GM18511 (cell line): ENCODE results near the gene PARD3.
"Not testable (repeated sequence)": the region's sequence is repeated elsewhere in the genome, so short reads cannot be mapped to it uniquely, and the experiment has no call there.

Experiments
- ATAC-seq: cut with Tn5 transposase; IDR thresholded peaks from one replicate; pipeline ENCODE4 v1.9.1; 2021; ENCODE audit warnings: mild to moderate bottlenecking, moderate library complexity; ENCODE audit not compliant: unreplicated experiment

PARD3 gene

GRCh38 chr10:34654211-34654610 is 160.9 kb downstream of the PARD3 start:
- ATAC-seq, result no peak

- no peak for ATAC-seq
These were observed 161.6 kb downstream of the PARD3 start for GRCh38 chr10:34653530-34653929.

GRCh38 chr10:34651416-34652195 is 163.5 kb downstream of the PARD3 start:
- no peak for ATAC-seq

- ATAC-seq, result peak; percentile 50
These were observed 164.9 kb downstream of the PARD3 start for GRCh38 chr10:34650156-34650555.

GRCh38 chr10:34649385-34649784 is 165.7 kb downstream of the PARD3 start:
- no peak for ATAC-seq

- ATAC-seq, result no peak
These were observed 166.2 kb downstream of the PARD3 start for GRCh38 chr10:34648919-34649318.

GRCh38 chr10:34647875-34648865 is 166.9 kb downstream of the PARD3 start:
- ATAC-seq, result no peak

GRCh38 chr10:34647160-34647559 is 167.9 kb downstream of the PARD3 start:
- no peak for ATAC-seq

GRCh38 chr10:34646331-34646730 is 168.8 kb downstream of the PARD3 start:
- no peak for ATAC-seq

GRCh38 chr10:34644815-34645214 is 170.3 kb downstream of the PARD3 start:
- ATAC-seq, result not testable (repeated sequence)

- no peak for ATAC-seq
These were observed 170.9 kb downstream of the PARD3 start for GRCh38 chr10:34644224-34644623.

GRCh38 chr10:34643620-34644019 is 171.5 kb downstream of the PARD3 start:
- no peak for ATAC-seq

- ATAC-seq, result no peak
These were observed 173.1 kb downstream of the PARD3 start for GRCh38 chr10:34641913-34642558.

- ATAC-seq, result no peak
These were observed 173.8 kb downstream of the PARD3 start for GRCh38 chr10:34641147-34641912.

GRCh38 chr10:34638406-34639054 is 176.6 kb downstream of the PARD3 start:
- peak; percentile 39 for ATAC-seq

GRCh38 chr10:34637418-34637911 is 177.6 kb downstream of the PARD3 start:
- peak; percentile 84 for ATAC-seq

- no peak for ATAC-seq
These were observed 180.0 kb downstream of the PARD3 start for GRCh38 chr10:34635111-34635510.

GRCh38 chr10:34633374-34633773 is 181.7 kb downstream of the PARD3 start:
- ATAC-seq, result no peak

GRCh38 chr10:34629084-34629483 is 186.0 kb downstream of the PARD3 start:
- no peak for ATAC-seq
